Adrenal gland (tissue), 5 donors: ENCODE results near the gene NSG2.

ENCODE experiments used
- POLR2A ChIP-seq, 2 donors: fragments of 450-650 bp; IDR thresholded peaks; one replicate each; pipeline ENCODE4 v1.6.1; 2017; ENCODE audit warnings: antibody characterized with exemption in 2 of 2, mild to moderate bottlenecking in 2 of 2, moderate library complexity in 1 of 2
- TF ChIP-seq, protein P1 (sequence below), 6 experiments: fragments of 450-650 bp in 4 of 6; fragments of 200-600 bp in 2 of 6; sonication (generic) in 1 of 6; IDR thresholded peaks; 1 replicate in 5 of 6; 2 replicates in 1 of 6; pipeline versions ENCODE4 v1.5.1 to v1.8.0; 2016 to 2021; ENCODE audit warnings: antibody characterized with exemption in 6 of 6, mild to moderate bottlenecking in 2 of 6, moderate library complexity in 1 of 6
- donor health status: DM: no; HTN: no; CAD: no.

DNA sequence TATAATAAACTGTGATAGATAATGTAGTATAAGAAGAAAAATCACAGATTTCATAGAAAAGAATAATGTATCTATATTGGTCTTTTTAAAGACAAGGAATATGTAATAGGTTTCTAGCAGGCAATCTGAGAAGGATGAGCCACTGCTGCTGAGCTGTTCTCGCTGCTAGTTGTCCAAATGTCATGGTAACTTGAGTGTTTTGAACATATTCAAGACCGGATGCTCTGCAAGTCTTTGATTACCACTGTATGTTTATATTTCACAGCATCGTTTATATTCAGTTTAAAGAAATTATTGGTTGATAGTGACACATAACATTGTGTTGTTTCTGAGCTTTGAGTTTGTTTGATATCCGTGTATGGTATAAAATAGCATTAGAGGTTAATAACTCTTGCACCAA is 47.0 kb upstream of the NSG2 start:
- TF ChIP-seq, protein P1, sequence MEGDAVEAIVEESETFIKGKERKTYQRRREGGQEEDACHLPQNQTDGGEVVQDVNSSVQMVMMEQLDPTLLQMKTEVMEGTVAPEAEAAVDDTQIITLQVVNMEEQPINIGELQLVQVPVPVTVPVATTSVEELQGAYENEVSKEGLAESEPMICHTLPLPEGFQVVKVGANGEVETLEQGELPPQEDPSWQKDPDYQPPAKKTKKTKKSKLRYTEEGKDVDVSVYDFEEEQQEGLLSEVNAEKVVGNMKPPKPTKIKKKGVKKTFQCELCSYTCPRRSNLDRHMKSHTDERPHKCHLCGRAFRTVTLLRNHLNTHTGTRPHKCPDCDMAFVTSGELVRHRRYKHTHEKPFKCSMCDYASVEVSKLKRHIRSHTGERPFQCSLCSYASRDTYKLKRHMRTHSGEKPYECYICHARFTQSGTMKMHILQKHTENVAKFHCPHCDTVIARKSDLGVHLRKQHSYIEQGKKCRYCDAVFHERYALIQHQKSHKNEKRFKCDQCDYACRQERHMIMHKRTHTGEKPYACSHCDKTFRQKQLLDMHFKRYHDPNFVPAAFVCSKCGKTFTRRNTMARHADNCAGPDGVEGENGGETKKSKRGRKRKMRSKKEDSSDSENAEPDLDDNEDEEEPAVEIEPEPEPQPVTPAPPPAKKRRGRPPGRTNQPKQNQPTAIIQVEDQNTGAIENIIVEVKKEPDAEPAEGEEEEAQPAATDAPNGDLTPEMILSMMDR (IDR thresholded peaks at IDR 0.05), result no peak
- no peak for TF ChIP-seq POLR2A (IDR thresholded peaks at IDR 0.05)
